GM18517 (cell line): Measurements from ENCODE around the gene RPS6KB1.
A peak's percentile ranks its signal among the peaks of the same experiment; 100 is the strongest.
"Not testable (repeated sequence)": the region's sequence is repeated elsewhere in the genome, so short reads cannot be mapped to it uniquely, and the experiment has no call there.

Experiments
- ATAC-seq: cut with Tn5 transposase; IDR thresholded peaks from one replicate; pipeline ENCODE4 v1.9.1; 2021; ENCODE audit warnings: mild to moderate bottlenecking, moderate library complexity; ENCODE audit not compliant: unreplicated experiment

RPS6KB1 gene

GRCh38 chr17:59933317-59933716 is 40.4 kb downstream of the RPS6KB1 start:
- ATAC-seq: not testable (repeated sequence)

GRCh38 chr17:59940697-59941096 is 47.8 kb downstream of the RPS6KB1 start:
- not testable (repeated sequence) for ATAC-seq

DNA sequence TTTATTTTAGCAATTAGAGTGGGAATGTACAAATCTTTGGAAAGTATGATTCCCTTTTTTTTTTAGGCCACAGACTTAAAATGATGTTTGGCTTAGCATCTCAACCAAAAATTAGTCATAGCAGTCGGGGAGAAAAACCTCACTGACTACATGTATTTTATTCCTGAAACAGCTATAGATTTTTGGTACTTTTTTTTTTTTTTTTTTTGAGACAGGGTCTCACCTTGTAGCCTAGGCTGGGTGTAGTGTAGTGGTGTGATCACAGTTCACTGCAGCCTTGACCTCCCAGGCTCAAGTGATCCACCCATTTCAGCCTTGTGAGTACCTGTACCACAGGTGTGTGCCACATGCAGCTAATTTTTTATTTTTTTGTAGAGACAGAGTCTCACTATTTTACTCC is 48.2 kb downstream of the RPS6KB1 start:
- ATAC-seq: no peak

GRCh38 chr17:59946433-59946832 is 53.5 kb downstream of the RPS6KB1 start:
- ATAC-seq: not testable (repeated sequence)

DNA sequence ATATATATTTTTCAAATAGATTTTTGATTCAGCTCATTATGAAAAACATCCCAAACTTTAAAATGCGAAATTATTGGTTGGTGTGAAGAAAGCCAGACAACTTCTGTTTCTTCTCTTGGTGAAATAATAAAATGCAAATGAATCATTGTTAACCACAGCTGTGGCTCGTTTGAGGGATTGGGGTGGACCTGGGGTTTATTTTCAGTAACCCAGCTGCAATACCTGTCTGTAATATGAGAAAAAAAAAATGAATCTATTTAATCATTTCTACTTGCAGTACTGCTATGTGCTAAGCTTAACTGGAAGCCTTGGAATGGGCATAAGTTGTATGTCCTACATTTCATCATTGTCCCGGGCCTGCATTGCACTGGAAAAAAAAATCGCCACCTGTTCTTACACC is 54.4 kb downstream of the RPS6KB1 start:
- not testable (repeated sequence) for ATAC-seq

- no peak for ATAC-seq
These were observed 57.1 kb downstream of the RPS6KB1 start for GRCh38 chr17:59950049-59950448.

DNA sequence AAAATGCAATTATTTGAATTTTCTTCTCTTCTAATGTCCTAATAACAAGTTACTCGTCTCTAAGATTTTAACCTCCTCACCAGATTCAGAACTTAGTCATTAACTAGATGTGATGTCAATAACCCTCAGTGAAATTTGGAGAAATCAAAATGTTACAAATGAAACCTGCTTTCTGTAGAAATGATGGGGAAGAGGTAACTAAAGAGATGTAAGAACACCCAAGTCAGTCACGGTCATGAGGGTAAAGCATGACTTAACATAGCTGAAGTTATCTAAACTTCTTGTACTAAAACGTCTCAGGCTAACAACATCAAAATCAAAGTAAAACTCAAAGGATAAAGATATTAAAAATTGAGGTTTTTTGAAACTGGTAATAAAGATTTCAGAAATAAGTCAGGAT is 61.9 kb downstream of the RPS6KB1 start:
- no peak for ATAC-seq

- not testable (repeated sequence) for ATAC-seq
These were observed 66.7 kb downstream of the RPS6KB1 start for GRCh38 chr17:59959574-59959973.

GRCh38 chr17:59962739-59963318 is 69.9 kb downstream of the RPS6KB1 start:
- ATAC-seq: no peak

DNA sequence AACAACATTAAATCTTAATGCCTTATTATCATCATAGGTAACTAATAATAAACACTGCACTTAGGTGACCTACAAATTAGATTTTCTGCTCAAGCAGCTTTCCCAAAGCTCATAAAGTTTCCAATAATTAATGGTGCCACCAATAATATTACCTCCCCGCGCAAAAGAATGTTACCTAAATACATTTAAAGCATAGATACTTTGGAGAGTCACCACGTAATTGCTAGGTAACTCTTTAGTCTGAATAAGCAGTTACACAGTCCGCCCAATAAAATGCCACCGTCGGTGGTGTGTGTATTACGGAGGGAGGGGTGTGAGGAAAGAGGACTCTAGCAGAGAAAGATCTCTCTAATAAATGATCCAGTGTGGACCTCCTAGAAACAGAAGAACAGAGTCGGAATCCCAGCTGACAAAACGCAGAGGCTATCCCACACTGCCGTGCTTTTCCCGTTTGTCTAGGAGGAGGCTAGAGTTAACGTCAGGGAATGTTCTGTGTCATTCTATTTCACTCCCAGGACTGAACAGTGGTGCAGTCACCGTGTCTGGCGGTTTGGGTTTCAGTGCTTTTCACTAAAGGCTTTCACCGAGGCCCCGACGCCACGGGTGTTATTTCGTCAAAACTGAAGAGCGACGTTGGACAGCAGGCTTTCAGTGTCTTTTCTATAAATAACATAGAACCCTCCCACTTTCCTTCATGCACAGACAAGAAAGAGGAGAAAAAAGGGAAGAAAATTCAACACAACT is 71.0 kb downstream of the RPS6KB1 start:
- peak; percentile 40 for ATAC-seq

- peak; percentile 75 for ATAC-seq
These were observed 71.8 kb downstream of the RPS6KB1 start, which contains the start of gene RNFT1 for GRCh38 chr17:59964482-59965328. TSS of gene RNFT1 (minus strand) at chr17:59964740. CDS start at chr17:59964663, 77 bp downstream.

DNA sequence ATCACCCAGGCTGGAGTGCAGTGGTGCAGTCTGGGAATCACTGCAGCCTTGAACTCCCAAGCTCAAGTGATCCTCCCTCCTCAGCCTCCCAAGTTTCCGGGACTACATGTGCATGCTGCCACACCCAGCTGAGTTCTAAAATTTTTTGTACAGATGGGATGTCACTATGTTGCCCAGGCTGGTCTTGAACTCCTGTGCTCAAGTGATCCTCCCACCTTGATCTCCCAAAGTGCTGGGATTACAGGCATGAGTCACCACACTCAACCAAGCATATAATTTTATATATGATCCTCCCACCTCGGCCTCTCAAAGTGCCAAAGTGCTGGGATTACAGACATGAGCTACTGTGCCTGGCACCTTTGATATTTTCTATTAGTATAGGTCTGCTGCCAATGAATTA is 78.8 kb downstream of the RPS6KB1 start:
- ATAC-seq: not testable (repeated sequence)

GRCh38 chr17:59972778-59973177 is 79.9 kb downstream of the RPS6KB1 start:
- ATAC-seq: no peak

- ATAC-seq: not testable (repeated sequence)
These were observed 80.6 kb downstream of the RPS6KB1 start for GRCh38 chr17:59973483-59973882.

DNA sequence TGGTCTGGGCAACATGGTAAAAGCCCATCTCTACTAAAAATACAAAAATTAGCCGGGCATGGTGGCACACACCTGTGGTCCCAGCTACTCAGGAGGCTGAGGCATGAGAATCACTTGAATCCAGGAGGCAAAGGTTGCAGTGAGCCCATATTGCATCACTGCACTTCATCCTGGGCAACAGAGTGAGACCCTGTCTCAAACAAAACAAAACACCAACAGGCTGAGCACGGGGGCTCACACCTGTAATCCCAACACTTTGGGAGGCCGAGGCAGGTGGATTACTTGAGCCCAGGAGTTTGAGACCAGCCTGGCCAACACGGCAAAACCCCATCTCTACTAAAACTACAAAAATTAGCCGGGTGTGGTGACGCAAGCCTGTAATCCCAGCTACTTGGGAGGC is 82.2 kb downstream of the RPS6KB1 start:
- not testable (repeated sequence) for ATAC-seq

DNA sequence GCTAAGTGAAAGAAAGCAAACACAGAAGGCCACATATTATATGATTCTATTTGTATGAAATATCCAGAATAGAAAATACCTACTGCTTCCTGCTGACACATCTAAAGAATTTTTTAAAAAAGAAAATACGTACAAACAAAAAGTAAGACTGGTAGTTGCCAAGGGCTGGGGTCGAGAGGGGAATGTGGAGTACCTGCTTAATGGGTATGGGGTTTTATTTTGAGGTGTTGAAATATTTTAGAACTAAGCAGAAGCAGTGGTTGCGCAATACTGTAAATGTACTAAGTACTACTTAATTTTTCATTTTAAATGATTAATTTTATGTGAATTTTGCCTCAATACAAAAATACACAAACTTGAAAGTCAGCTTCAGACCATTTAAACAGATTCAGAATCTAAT is 103.7 kb downstream of the RPS6KB1 start:
- not testable (repeated sequence) for ATAC-seq
